Retinal pigment epithelial cell (primary cell): ENCODE results near the gene DAAM1.

Experiments
- DNase-seq: peaks from one replicate; pipeline ENCODE4 v3.0.0-alpha.2; 2010; ENCODE audit warnings: low read depth
- H3K4me3 ChIP-seq: 2 replicates; pipeline ENCODE4 v1.5.1; 2011; ENCODE audit warnings: mild to moderate bottlenecking, low read length, control low read depth, moderate library complexity
- CTCF ChIP-seq: conservative IDR thresholded peaks from 2 replicates; pipeline ENCODE4 v1.5.1; 2011; ENCODE audit warnings: low read depth, low read length, control low read depth, inconsistent platforms

Gene DAAM1

DNA sequence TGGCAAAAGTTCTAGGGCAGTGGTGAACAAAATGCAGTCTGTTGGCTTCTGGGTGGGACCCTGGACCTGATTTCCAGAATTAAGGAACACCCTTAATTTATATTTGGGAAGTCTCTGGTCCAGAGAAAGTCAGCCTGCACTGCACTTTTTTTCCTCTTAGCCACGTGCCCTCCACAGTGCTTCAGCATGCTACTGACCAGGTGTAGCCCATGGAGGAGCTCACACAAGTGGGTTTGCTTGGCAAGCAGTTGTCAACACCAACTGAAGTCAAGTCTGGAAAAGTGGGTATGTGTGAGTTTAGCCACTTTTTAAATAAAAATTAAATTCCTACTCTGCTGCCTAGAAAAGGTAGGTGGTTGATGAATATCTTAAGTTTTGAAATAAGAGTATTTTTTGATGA lies 111.3 kb downstream of the DAAM1 start:
- no peak for TF ChIP-seq CTCF
- DNase-seq = no peak
- H3K4me3 ChIP-seq = no peak overlapping the region

GRCh38 chr14:59301354-59301753 lies 112.9 kb downstream of the DAAM1 start:
- H3K4me3 ChIP-seq = no peak overlapping the region
- no peak for DNase-seq
- TF ChIP-seq CTCF = no peak

GRCh38 chr14:59302313-59302712 lies 113.8 kb downstream of the DAAM1 start:
- no peak overlapping the region for H3K4me3 ChIP-seq
- no peak for TF ChIP-seq CTCF
- DNase-seq = no peak

DNA sequence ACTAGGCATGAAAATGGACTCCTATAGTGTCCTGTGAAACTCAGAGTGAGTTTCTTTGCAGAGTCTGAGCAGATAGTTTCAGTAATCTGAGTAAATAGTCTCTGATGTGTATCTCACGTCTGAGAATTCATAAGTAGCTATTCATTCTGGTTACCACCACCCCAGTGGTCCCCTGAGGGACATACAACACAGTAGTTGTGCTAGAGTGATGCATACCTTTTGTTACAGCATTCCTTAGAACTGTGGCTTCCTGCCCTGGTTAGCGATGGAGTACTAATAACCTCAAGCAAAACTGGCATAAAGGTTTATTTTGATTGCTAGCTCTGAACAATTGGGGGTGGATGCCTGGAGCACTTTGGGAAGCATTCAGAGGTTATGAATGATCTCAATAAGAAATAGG lies 114.7 kb downstream of the DAAM1 start:
- no peak overlapping the region for H3K4me3 ChIP-seq
- no peak for DNase-seq
- TF ChIP-seq CTCF = no peak

DNA sequence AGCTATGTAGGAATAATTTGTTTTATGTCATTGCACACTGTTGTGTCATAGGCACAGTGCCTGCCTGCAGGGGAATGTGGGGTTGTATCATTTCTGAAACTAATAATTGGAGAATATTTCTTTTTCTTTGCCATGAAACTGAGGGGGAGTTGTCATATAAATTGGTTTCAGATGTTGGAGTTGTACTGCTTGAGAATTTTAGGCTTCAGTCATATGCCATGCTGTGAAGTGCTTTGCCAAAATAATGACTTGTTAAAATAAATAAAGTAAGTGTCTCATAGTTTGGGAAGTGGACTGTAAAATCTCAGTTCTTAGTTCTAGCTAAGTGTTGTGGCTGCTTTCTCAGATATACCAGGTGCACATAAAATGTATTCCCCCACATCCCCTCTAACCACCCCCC lies 116.8 kb downstream of the DAAM1 start:
- DNase-seq = no peak
- no peak overlapping the region for H3K4me3 ChIP-seq
- TF ChIP-seq CTCF = no peak

DNA sequence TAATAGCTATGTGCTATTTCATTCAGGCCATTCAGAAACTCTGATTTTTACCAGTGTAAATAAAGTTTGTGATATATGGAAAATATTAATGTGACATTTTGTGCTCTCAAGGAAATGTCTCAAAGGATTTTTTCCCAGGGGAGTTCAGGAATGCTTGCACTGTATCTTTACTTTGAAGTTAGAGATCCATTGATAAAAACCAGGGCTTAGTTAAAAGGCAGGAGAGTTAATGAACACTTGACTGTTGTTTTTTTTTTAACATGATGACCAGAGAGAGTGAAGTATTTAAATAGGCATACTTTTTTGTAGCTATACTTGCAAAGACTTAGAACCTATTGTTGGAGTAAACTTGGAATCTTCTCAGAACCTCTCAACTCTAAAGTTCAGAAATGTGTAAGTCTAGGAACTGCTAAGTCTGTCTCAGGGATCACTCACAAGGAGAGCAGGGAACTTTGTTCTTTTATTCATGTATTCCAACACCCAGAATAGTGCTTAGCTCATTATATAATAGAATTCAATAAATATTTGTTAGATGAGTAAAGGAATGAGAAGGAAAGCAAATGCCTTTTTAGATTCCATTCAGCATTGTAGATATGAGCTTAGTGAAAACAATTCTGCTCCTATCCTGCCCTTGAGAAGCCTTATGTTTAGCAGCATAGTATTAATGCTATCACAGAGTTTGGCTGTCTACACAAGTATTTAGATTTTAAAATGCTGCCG lies 117.5 kb downstream of the DAAM1 start:
- DNase-seq = peak; percentile 71
- H3K4me3 ChIP-seq = no peak overlapping the region
- no peak for TF ChIP-seq CTCF

DNA sequence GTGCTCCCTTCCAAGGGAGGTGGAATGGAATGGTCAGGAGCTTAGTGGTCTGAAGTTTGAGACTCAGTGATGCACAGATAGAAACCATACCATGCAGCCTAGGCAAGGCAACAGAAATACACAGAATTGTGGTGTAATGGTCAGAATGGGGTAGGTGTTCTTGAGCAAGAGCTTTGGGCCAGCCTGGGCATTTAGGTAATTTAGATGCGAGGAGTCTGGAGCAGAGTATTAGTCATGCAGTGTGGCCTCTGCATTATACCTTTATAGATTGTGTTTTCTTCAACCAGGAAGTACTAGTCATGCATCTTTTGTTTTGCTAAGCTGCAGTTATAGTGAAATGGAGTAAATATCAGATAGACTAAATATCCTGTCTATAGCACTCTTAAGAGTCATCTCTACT lies 118.3 kb downstream of the DAAM1 start:
- DNase-seq = no peak
- no peak for TF ChIP-seq CTCF
- H3K4me3 ChIP-seq = no peak overlapping the region
